ENCODE measurements around the gene ZNF800.
"Not testable (repeated sequence)": the region's sequence is repeated elsewhere in the genome, so short reads cannot be mapped to it uniquely, and the experiment has no call there.

Gene ZNF800

GRCh38 chr7:127392566-127393367 is at the start of gene ZNF800:
ZNF800 (minus strand) TSS chr7:127392708; CDS start chr7:127391557, 1,151 bp downstream.
- DNase-seq (ENCODE audit: low read depth, low spot score), result peak; percentile 77

- DNase-seq (ENCODE audit: low read depth, low spot score), result no peak
These were observed 47.7 kb upstream of the ZNF800 start for GRCh38 chr7:127440206-127440605.

- DNase-seq (ENCODE audit: low read depth, low spot score), result no peak
These were observed 46.3 kb upstream of the ZNF800 start for GRCh38 chr7:127438836-127439235.

- DNase-seq (ENCODE audit: low read depth, low spot score), result no peak
These were observed 45.3 kb upstream of the ZNF800 start for GRCh38 chr7:127437837-127438236.

- no peak for DNase-seq (ENCODE audit: low read depth, low spot score)
These were observed 44.7 kb upstream of the ZNF800 start for GRCh38 chr7:127437241-127437640.

- DNase-seq (ENCODE audit: low read depth, low spot score), result not testable (repeated sequence)
These were observed 36.8 kb upstream of the ZNF800 start for GRCh38 chr7:127429281-127429680.

- no peak for DNase-seq (ENCODE audit: low read depth, low spot score)
These were observed 26.7 kb upstream of the ZNF800 start for GRCh38 chr7:127419196-127419595.

- no peak for DNase-seq (ENCODE audit: low read depth, low spot score)
These were observed 26.0 kb upstream of the ZNF800 start for GRCh38 chr7:127418459-127418858.

GRCh38 chr7:127417346-127417745 is 24.8 kb upstream of the ZNF800 start:
- DNase-seq (ENCODE audit: low read depth, low spot score), result no peak

GRCh38 chr7:127415060-127415742 is 22.7 kb upstream of the ZNF800 start:
- no peak for DNase-seq (ENCODE audit: low read depth, low spot score)

GRCh38 chr7:127413962-127414361 is 21.5 kb upstream of the ZNF800 start:
- no peak for DNase-seq (ENCODE audit: low read depth, low spot score)

- no peak for DNase-seq (ENCODE audit: low read depth, low spot score)
These were observed 20.8 kb upstream of the ZNF800 start for GRCh38 chr7:127413326-127413725.

GRCh38 chr7:127411176-127411575 is 18.7 kb upstream of the ZNF800 start:
- no peak for DNase-seq (ENCODE audit: low read depth, low spot score)

- DNase-seq (ENCODE audit: low read depth, low spot score), result no peak
These were observed 17.1 kb upstream of the ZNF800 start for GRCh38 chr7:127409629-127410028.

GRCh38 chr7:127404286-127405072 is 12.0 kb upstream of the ZNF800 start:
- no peak for DNase-seq (ENCODE audit: low read depth, low spot score)

- DNase-seq (ENCODE audit: low read depth, low spot score), result no peak
These were observed 3.7 kb upstream of the ZNF800 start for GRCh38 chr7:127396184-127396583.

- not testable (repeated sequence) for DNase-seq (ENCODE audit: low read depth, low spot score)
These were observed 2.6 kb upstream of the ZNF800 start for GRCh38 chr7:127395104-127395503.

- DNase-seq (ENCODE audit: low read depth, low spot score), result no peak
These were observed 1.0 kb upstream of the ZNF800 start for GRCh38 chr7:127393368-127394058.

GRCh38 chr7:127392182-127392565 is 334 bp downstream of the ZNF800 start:
- DNase-seq (ENCODE audit: low read depth, low spot score), result peak; percentile 32

- peak; percentile 13 for DNase-seq (ENCODE audit: low read depth, low spot score)
These were observed 822 bp downstream of the ZNF800 start for GRCh38 chr7:127391591-127392181.
